Measurements from ENCODE around the gene UQCRHL. TPM values are rescaled to one million over a fixed set of nuclear protein-coding genes. Genes with fewer than 3 reads are reported as not detected.

UQCRHL gene
- total and polyA plus RNA-seq, 2 experiments from 2014 or later = 2.3 to 3.0 TPM

DNA sequence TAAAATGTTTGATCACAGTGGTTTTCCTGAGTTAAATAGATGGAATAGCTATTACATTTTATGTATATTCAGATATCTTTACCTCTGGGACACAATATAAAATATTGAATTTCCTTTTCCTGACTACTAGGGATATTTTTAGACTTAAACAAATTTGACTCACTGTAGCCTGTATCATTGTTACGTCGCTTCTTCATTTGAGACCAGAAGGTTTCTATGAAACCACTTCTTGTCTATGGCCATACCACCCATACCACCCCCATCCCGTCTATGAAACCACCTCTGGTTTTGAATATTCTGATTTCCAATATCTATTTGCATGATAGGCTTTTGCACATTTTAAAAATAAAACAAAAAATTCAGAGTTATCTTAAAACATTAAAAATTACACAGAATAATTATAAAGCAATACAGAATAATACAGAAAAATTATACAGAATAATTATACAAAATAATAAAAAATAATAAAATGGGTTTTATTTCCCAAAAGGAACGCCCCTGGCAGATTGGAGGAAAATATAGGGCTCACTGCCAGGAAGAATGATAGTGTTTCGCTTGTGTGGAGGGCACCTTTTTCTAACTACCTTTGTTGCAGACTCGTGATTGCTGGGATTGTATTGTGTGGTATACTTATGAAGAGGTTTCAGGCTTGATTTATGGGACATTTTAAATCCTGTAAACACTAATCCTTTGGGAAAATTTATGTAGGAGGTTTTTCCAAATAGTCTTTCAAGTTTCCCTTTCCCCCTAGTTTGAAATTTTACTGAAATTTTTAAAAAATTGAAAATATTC lies 44.8 kb upstream of the UQCRHL start (continued):
- TF ChIP-seq EZH2phosphoT487 (IDR thresholded peaks at IDR 0.05; ENCODE audit: unreplicated experiment) = no peak
- TF ChIP-seq CREB1 (CRISPR knock-in tag; IDR thresholded peaks at IDR 0.05; ENCODE audit: low read depth) = no peak
- no peak for TF ChIP-seq EZH2 (IDR thresholded peaks at IDR 0.05; ENCODE audit: low read depth, unreplicated experiment)
- no peak for TF ChIP-seq NANOG (IDR thresholded peaks at IDR 0.05; ENCODE audit: borderline replicate concordance)
- TF ChIP-seq, protein P1, sequence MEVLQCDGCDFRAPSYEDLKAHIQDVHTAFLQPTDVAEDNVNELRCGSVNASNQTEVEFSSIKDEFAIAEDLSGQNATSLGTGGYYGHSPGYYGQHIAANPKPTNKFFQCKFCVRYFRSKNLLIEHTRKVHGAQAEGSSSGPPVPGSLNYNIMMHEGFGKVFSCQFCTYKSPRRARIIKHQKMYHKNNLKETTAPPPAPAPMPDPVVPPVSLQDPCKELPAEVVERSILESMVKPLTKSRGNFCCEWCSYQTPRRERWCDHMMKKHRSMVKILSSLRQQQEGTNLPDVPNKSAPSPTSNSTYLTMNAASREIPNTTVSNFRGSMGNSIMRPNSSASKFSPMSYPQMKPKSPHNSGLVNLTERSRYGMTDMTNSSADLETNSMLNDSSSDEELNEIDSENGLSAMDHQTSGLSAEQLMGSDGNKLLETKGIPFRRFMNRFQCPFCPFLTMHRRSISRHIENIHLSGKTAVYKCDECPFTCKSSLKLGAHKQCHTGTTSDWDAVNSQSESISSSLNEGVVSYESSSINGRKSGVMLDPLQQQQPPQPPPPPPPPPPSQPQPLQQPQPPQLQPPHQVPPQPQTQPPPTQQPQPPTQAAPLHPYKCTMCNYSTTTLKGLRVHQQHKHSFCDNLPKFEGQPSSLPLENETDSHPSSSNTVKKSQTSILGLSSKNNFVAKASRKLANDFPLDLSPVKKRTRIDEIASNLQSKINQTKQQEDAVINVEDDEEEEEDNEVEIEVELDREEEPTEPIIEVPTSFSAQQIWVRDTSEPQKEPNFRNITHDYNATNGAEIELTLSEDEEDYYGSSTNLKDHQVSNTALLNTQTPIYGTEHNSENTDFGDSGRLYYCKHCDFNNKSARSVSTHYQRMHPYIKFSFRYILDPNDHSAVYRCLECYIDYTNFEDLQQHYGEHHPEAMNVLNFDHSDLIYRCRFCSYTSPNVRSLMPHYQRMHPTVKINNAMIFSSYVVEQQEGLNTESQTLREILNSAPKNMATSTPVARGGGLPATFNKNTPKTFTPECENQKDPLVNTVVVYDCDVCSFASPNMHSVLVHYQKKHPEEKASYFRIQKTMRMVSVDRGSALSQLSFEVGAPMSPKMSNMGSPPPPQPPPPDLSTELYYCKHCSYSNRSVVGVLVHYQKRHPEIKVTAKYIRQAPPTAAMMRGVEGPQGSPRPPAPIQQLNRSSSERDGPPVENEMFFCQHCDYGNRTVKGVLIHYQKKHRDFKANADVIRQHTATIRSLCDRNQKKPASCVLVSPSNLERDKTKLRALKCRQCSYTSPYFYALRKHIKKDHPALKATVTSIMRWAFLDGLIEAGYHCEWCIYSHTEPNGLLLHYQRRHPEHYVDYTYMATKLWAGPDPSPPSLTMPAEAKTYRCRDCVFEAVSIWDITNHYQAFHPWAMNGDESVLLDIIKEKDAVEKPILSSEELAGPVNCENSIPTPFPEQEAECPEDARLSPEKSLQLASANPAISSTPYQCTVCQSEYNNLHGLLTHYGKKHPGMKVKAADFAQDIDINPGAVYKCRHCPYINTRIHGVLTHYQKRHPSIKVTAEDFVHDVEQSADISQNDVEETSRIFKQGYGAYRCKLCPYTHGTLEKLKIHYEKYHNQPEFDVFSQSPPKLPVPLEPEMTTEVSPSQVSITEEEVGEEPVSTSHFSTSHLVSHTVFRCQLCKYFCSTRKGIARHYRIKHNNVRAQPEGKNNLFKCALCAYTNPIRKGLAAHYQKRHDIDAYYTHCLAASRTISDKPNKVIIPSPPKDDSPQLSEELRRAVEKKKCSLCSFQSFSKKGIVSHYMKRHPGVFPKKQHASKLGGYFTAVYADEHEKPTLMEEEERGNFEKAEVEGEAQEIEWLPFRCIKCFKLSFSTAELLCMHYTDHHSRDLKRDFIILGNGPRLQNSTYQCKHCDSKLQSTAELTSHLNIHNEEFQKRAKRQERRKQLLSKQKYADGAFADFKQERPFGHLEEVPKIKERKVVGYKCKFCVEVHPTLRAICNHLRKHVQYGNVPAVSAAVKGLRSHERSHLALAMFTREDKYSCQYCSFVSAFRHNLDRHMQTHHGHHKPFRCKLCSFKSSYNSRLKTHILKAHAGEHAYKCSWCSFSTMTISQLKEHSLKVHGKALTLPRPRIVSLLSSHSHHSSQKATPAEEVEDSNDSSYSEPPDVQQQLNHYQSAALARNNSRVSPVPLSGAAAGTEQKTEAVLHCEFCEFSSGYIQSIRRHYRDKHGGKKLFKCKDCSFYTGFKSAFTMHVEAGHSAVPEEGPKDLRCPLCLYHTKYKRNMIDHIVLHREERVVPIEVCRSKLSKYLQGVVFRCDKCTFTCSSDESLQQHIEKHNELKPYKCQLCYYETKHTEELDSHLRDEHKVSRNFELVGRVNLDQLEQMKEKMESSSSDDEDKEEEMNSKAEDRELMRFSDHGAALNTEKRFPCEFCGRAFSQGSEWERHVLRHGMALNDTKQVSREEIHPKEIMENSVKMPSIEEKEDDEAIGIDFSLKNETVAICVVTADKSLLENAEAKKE (CRISPR knock-in tag; IDR thresholded peaks at IDR 0.05) = no peak

DNA sequence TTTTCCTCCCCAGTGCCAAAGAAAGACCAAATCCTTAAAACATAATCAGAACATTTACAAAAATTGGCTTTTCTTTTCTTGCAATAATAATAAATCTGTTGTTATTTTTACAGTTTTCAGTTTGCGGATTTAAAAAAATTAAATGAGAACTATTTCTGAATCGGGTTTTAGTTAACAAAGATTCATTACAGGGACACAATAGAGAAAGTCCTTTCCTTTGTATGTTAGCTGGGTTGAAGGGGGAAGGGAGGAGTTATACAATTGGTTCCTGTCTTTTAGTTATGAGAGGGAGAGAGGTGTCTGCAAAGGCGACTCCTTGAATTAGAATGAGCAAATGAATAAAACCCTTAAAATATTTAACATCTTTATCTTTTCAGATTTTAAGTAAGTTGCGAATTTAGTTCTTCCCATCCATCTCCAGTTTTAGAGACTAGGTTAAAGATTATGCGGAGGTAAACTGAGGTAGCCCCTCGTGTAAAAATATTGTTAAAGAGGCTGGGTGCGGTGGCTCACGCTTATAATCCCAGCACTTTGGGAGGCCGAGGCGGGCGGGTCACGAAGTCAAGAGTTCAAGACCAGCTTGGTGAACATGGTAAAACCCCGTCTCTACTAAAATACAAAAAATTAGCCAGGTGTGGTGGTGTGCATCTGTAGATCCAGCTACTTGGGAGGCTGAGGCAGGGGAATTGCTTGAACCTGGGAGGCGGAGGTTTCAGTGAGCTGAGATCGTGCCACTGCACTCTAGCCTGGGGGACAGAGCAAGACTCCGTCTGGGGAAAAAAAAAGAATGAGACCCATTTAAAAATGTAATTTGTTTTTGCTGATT lies 44.0 kb upstream of the UQCRHL start:
- no peak for ATAC-seq
- Histone ChIP-seq H3K79me2 (replicated peaks; ENCODE audit: insufficient read depth) (peaks cover 84% of the 10 kb centered on the region), H3K27ac (ENCODE audit: low read depth) (no peak overlapping the region), H3K9me2 (ENCODE audit: insufficient read depth) (no peaks in the 10 kb centered on the region), H3K36me3 (ENCODE audit: insufficient read depth) (no peaks in the 10 kb centered on the region), H3K4me3 (peak overlapping the region; percentile 17), H4K20me1 (replicated peaks; ENCODE audit: insufficient read depth) (no peaks in the 10 kb centered on the region), H3K4me1 (ENCODE audit: insufficient read depth) (peaks cover 20% of the 10 kb centered on the region), H3K27me3 (ENCODE audit: insufficient read depth) (peaks cover 6% of the 10 kb centered on the region), H3F3A (replicated peaks; ENCODE audit: low read depth) (peaks cover 14% of the 10 kb centered on the region; the same call in 1 of the 2 replicates), H2AFZ (no peak overlapping the region), H3K4me2 (peak overlapping the region; percentile 92)
- Mint-ChIP-seq H3K27me3 (ENCODE audit: insufficient read depth, low read depth, poor library complexity) (peaks cover 6% of the 10 kb centered on the region), H3K4me3 (peak overlapping the region; percentile 34), H3K4me1 (peaks cover 21% of the 10 kb centered on the region), H3K36me3 (ENCODE audit: low read depth) (no peaks in the 10 kb centered on the region), H3K9me3 (no peaks in the 10 kb centered on the region; the same call in 1 of the 3 replicates), H3K27ac (peak overlapping the region; percentile 26)
- peak; percentile 56 for DNase-seq (ENCODE audit: low spot score)
- TF ChIP-seq, protein P1 (CRISPR knock-in tag; IDR thresholded peaks at IDR 0.05) = no peak
